ENCODE measurements around the gene CABP4. TPM values are rescaled to one million over a fixed set of nuclear protein-coding genes. Genes with fewer than 3 reads are reported as not detected.

CABP4 gene
- total RNA-seq, 1 experiment from 2014 or later = not detected

GRCh38 chr11:67508486-67509121, 53.5 kb downstream of the CABP4 start:
- peak overlapping the region; percentile 66 for H3K27ac Mint-ChIP-seq
- ChIA-PET POLR2A (no interaction called here), CTCF (no interaction called here)
- H3K4me3 Mint-ChIP-seq = peak overlapping the region; percentile 83
- H3K36me3 Mint-ChIP-seq = peaks cover 2% of the 10 kb centered on the region; the same call in 1 of the 2 replicates
- DNase-seq (ENCODE audit: low spot score) (peak; percentile 99), ATAC-seq (peak; percentile 4)
- no peaks in the 10 kb centered on the region for H3K9me3 Mint-ChIP-seq
- peaks cover 26% of the 10 kb centered on the region for H3K4me1 Mint-ChIP-seq
- peaks cover 20% of the 10 kb centered on the region for H3K27me3 Mint-ChIP-seq (ENCODE audit: low read depth)
- TF ChIP-seq, protein P1, sequence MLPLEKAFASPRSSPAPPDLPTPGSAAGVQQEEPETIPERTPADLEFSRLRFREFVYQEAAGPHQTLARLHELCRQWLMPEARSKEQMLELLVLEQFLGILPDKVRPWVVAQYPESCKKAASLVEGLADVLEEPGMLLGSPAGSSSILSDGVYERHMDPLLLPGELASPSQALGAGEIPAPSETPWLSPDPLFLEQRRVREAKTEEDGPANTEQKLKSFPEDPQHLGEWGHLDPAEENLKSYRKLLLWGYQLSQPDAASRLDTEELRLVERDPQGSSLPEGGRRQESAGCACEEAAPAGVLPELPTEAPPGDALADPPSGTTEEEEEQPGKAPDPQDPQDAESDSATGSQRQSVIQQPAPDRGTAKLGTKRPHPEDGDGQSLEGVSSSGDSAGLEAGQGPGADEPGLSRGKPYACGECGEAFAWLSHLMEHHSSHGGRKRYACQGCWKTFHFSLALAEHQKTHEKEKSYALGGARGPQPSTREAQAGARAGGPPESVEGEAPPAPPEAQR (CRISPR knock-in tag; IDR thresholded peaks at IDR 0.05) = no peak
- no peak for TF ChIP-seq ETV6 (CRISPR knock-in tag; IDR thresholded peaks at IDR 0.05)
- no peak for TF ChIP-seq RELA (CRISPR knock-in tag; IDR thresholded peaks at IDR 0.05; ENCODE audit: borderline replicate concordance)
- 0 out of 2 replicates have a peak, but pooled peaks have one; percentile 30 for TF ChIP-seq FOXP1 (CRISPR knock-in tag; IDR thresholded peaks at IDR 0.05; ENCODE audit: borderline replicate concordance)
- TF ChIP-seq ZBTB43 (CRISPR knock-in tag; IDR thresholded peaks at IDR 0.05) = no peak
- TF ChIP-seq, protein P2, sequence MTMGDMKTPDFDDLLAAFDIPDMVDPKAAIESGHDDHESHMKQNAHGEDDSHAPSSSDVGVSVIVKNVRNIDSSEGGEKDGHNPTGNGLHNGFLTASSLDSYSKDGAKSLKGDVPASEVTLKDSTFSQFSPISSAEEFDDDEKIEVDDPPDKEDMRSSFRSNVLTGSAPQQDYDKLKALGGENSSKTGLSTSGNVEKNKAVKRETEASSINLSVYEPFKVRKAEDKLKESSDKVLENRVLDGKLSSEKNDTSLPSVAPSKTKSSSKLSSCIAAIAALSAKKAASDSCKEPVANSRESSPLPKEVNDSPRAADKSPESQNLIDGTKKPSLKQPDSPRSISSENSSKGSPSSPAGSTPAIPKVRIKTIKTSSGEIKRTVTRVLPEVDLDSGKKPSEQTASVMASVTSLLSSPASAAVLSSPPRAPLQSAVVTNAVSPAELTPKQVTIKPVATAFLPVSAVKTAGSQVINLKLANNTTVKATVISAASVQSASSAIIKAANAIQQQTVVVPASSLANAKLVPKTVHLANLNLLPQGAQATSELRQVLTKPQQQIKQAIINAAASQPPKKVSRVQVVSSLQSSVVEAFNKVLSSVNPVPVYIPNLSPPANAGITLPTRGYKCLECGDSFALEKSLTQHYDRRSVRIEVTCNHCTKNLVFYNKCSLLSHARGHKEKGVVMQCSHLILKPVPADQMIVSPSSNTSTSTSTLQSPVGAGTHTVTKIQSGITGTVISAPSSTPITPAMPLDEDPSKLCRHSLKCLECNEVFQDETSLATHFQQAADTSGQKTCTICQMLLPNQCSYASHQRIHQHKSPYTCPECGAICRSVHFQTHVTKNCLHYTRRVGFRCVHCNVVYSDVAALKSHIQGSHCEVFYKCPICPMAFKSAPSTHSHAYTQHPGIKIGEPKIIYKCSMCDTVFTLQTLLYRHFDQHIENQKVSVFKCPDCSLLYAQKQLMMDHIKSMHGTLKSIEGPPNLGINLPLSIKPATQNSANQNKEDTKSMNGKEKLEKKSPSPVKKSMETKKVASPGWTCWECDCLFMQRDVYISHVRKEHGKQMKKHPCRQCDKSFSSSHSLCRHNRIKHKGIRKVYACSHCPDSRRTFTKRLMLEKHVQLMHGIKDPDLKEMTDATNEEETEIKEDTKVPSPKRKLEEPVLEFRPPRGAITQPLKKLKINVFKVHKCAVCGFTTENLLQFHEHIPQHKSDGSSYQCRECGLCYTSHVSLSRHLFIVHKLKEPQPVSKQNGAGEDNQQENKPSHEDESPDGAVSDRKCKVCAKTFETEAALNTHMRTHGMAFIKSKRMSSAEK (CRISPR knock-in tag; IDR thresholded peaks at IDR 0.05; ENCODE audit: borderline replicate concordance) = no peak
- TF ChIP-seq ATF6 (CRISPR knock-in tag; IDR thresholded peaks at IDR 0.05) = no peak
- no peak for TF ChIP-seq SOX15 (CRISPR knock-in tag; IDR thresholded peaks at IDR 0.05)
- TF ChIP-seq USF1 (CRISPR knock-in tag; IDR thresholded peaks at IDR 0.05) = peak; percentile 58; the same call in 1 of the 2 replicates
- TF ChIP-seq GABPB1 (CRISPR knock-in tag; IDR thresholded peaks at IDR 0.05) = peak; percentile 65
- TF ChIP-seq FOXJ3 (CRISPR knock-in tag; IDR thresholded peaks at IDR 0.05; ENCODE audit: borderline replicate concordance) = no peak
- 0 out of 2 replicates have a peak, but pooled peaks have one; percentile 75 for TF ChIP-seq ESRRA (CRISPR knock-in tag; IDR thresholded peaks at IDR 0.05; ENCODE audit: borderline replicate concordance)
- peak; percentile 91 for TF ChIP-seq CREM (CRISPR knock-in tag; IDR thresholded peaks at IDR 0.05)
- TF ChIP-seq, protein P3, sequence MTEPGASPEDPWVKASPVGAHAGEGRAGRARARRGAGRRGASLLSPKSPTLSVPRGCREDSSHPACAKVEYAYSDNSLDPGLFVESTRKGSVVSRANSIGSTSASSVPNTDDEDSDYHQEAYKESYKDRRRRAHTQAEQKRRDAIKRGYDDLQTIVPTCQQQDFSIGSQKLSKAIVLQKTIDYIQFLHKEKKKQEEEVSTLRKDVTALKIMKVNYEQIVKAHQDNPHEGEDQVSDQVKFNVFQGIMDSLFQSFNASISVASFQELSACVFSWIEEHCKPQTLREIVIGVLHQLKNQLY (CRISPR knock-in tag; IDR thresholded peaks at IDR 0.05) = no peak
- no peak for TF ChIP-seq ZNF416 (CRISPR knock-in tag; IDR thresholded peaks at IDR 0.05)
- no peak for TF ChIP-seq NFE2L1 (CRISPR knock-in tag; IDR thresholded peaks at IDR 0.05)
- TF ChIP-seq, protein P4, sequence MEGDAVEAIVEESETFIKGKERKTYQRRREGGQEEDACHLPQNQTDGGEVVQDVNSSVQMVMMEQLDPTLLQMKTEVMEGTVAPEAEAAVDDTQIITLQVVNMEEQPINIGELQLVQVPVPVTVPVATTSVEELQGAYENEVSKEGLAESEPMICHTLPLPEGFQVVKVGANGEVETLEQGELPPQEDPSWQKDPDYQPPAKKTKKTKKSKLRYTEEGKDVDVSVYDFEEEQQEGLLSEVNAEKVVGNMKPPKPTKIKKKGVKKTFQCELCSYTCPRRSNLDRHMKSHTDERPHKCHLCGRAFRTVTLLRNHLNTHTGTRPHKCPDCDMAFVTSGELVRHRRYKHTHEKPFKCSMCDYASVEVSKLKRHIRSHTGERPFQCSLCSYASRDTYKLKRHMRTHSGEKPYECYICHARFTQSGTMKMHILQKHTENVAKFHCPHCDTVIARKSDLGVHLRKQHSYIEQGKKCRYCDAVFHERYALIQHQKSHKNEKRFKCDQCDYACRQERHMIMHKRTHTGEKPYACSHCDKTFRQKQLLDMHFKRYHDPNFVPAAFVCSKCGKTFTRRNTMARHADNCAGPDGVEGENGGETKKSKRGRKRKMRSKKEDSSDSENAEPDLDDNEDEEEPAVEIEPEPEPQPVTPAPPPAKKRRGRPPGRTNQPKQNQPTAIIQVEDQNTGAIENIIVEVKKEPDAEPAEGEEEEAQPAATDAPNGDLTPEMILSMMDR (IDR thresholded peaks at IDR 0.05) = no peak
- TF ChIP-seq ATF3 (CRISPR knock-in tag; conservative IDR thresholded peaks at IDR 0.05) = no peak
- no peak for TF ChIP-seq FOXP4 (CRISPR knock-in tag; IDR thresholded peaks at IDR 0.05)
- TF ChIP-seq IRF2 (CRISPR knock-in tag; IDR thresholded peaks at IDR 0.05; ENCODE audit: borderline replicate concordance, low read depth) = no peak
- TF ChIP-seq, protein P5, sequence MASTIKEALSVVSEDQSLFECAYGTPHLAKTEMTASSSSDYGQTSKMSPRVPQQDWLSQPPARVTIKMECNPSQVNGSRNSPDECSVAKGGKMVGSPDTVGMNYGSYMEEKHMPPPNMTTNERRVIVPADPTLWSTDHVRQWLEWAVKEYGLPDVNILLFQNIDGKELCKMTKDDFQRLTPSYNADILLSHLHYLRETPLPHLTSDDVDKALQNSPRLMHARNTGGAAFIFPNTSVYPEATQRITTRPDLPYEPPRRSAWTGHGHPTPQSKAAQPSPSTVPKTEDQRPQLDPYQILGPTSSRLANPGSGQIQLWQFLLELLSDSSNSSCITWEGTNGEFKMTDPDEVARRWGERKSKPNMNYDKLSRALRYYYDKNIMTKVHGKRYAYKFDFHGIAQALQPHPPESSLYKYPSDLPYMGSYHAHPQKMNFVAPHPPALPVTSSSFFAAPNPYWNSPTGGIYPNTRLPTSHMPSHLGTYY (CRISPR knock-in tag; IDR thresholded peaks at IDR 0.05) = no peak
